ENCODE measurements around the gene GADD45B. TPM values are rescaled to one million over a fixed set of nuclear protein-coding genes. Genes with fewer than 3 reads are reported as not detected.
A peak's percentile ranks its signal among the peaks of the same experiment; 100 is the strongest.
"Not testable (repeated sequence)": the region's sequence is repeated elsewhere in the genome, so short reads cannot be mapped to it uniquely, and the experiment has no call there.

Gene GADD45B
- total RNA-seq, 1 donor from 2014 or later = 31.1 TPM

DNA sequence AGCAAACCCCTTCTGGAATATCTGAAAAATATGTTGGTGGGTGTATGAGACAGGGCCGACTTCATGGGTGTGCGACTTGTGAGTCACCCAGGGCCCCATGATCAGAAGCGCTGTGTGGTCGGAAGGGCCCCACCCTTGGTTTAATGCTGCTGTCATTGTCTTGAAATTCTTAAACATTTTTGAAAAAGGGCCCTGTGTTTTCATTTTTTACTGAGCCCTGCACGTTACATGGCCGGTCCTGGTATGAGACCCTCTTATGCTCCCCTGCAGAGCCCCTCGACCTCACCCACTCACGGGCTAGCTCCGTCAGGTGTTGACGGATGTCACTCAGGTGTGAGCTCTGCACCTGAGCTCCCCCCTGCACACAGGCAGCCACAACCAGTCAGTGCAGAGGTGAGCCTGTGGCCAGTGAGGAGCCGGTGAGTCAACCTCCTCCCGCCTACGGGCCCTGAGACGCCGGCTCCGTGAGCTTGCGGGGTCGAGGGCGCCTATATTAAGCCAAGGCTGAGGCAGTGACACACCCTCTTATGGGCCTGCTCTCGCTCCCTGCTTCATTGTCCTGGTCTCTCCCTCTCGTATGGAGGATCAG, 27.7 kb downstream of the GADD45B start:
- DNase-seq (ENCODE audit: extremely low spot score, unreplicated experiment) = no peak
- TF ChIP-seq, protein P1, sequence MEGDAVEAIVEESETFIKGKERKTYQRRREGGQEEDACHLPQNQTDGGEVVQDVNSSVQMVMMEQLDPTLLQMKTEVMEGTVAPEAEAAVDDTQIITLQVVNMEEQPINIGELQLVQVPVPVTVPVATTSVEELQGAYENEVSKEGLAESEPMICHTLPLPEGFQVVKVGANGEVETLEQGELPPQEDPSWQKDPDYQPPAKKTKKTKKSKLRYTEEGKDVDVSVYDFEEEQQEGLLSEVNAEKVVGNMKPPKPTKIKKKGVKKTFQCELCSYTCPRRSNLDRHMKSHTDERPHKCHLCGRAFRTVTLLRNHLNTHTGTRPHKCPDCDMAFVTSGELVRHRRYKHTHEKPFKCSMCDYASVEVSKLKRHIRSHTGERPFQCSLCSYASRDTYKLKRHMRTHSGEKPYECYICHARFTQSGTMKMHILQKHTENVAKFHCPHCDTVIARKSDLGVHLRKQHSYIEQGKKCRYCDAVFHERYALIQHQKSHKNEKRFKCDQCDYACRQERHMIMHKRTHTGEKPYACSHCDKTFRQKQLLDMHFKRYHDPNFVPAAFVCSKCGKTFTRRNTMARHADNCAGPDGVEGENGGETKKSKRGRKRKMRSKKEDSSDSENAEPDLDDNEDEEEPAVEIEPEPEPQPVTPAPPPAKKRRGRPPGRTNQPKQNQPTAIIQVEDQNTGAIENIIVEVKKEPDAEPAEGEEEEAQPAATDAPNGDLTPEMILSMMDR (conservative IDR thresholded peaks at IDR 0.05) = no peak
- no peaks in the 10 kb centered on the region for H3K36me3 Mint-ChIP-seq
- H3K4me3 Mint-ChIP-seq = peak overlapping the region; percentile 52
- peak overlapping the region; percentile 94 for H3K27ac Mint-ChIP-seq
- no peaks in the 10 kb centered on the region for H3K27me3 Mint-ChIP-seq
- no peaks in the 10 kb centered on the region for H3K9me3 Mint-ChIP-seq
- H3K4me1 Mint-ChIP-seq (ENCODE audit: unreplicated experiment) = peaks cover 21% of the 10 kb centered on the region

DNA sequence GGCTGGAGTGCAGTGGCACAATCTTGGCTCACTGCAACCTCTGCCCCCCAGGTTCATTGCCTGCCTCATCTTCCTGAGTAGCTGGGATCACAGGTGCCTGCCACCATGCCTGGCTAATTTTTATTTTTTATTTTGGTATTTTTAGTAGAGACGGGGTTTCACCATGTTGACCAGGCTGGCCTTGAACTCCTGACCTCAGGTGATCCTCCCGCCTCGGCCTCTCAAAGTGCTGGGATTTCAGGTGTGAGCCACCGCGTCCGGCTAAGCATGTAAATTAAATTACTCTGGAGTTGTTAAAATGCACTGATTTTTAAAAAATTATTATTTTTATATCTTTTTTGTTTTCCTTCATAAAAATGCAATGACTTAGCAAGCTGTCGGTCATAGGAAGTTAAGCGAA, 30.7 kb downstream of the GADD45B start:
- peaks cover 20% of the 10 kb centered on the region for H3K4me1 Mint-ChIP-seq (ENCODE audit: unreplicated experiment)

DNA sequence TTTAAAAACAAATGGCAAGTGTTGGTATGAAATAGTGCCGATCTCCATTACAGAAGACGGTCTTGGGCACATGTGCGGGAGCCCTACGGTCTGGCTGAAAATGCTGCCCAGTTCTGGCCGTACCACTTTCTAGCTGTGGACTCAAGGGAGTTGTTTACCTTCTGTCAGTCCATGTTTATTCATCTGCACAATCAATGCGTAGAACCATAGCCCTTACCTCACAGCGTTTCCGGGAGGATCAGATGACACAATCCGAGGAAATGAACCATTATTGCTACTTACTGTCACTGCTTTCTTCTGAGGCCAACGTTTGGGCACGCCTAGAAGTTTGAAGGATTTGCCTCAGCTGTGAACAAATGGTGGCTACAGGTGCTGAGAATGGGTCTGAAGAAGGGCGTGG, 31.2 kb downstream of the GADD45B start:
- H3K4me3 Mint-ChIP-seq = peak overlapping the region; percentile 69

More for the DNA sequence above, 30.7 kb downstream of the GADD45B start:
- not testable (repeated sequence) for H3K9me3 Mint-ChIP-seq; H3K4me3 Mint-ChIP-seq; H3K27me3 Mint-ChIP-seq; H3K36me3 Mint-ChIP-seq; DNase-seq (ENCODE audit: extremely low spot score, unreplicated experiment)
- H3K27ac Mint-ChIP-seq = peak overlapping the region; percentile 90

DNA sequence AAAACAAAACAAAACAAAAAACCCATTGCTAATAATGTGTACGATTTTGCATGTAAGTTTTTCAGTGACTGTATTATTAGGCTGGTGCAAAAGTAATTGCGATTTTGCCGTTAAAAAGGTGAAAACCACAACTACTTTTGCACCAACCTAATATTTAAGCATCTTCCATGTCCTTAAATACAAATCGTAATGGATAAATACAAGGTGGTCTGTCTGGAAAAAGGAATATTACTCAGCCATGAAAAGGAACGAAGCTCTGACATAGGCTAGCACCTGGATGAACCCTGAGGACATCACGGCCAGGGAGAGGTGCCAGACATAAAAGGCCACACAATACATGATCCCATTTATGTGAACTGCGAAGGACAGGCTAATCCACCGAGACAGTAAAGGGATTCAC, 33.2 kb downstream of the GADD45B start:
- no peak overlapping the region for H3K4me3 Mint-ChIP-seq
- H3K27me3 Mint-ChIP-seq = no peaks in the 10 kb centered on the region
- TF ChIP-seq, protein P1 (conservative IDR thresholded peaks at IDR 0.05) = no peak
- peaks cover 10% of the 10 kb centered on the region for H3K4me1 Mint-ChIP-seq (ENCODE audit: unreplicated experiment)
- peak overlapping the region; percentile 48 for H3K27ac Mint-ChIP-seq
- no peak for DNase-seq (ENCODE audit: extremely low spot score, unreplicated experiment)
- H3K9me3 Mint-ChIP-seq = no peaks in the 10 kb centered on the region
- no peaks in the 10 kb centered on the region for H3K36me3 Mint-ChIP-seq

More for the DNA sequence above, 31.2 kb downstream of the GADD45B start:
- no peaks in the 10 kb centered on the region for H3K36me3 Mint-ChIP-seq
- no peaks in the 10 kb centered on the region for H3K27me3 Mint-ChIP-seq
- DNase-seq (ENCODE audit: extremely low spot score, unreplicated experiment) = no peak
- no peaks in the 10 kb centered on the region for H3K9me3 Mint-ChIP-seq
- TF ChIP-seq, protein P1 (conservative IDR thresholded peaks at IDR 0.05) = no peak
- peak overlapping the region; percentile 90 for H3K27ac Mint-ChIP-seq
- peaks cover 20% of the 10 kb centered on the region for H3K4me1 Mint-ChIP-seq (ENCODE audit: unreplicated experiment)

GRCh38 chr19:2511570-2511969, 35.6 kb downstream of the GADD45B start:
- H3K4me3 Mint-ChIP-seq = no peak overlapping the region
- no peaks in the 10 kb centered on the region for H3K27me3 Mint-ChIP-seq
- DNase-seq (ENCODE audit: extremely low spot score, unreplicated experiment) = no peak
- H3K4me1 Mint-ChIP-seq (ENCODE audit: unreplicated experiment) = peaks cover 9% of the 10 kb centered on the region
- H3K36me3 Mint-ChIP-seq = peaks cover 4% of the 10 kb centered on the region
- H3K27ac Mint-ChIP-seq = no peak overlapping the region
- no peaks in the 10 kb centered on the region for H3K9me3 Mint-ChIP-seq
- TF ChIP-seq, protein P1 (conservative IDR thresholded peaks at IDR 0.05) = no peak

- no peak overlapping the region for H3K4me3 Mint-ChIP-seq
- peaks cover 4% of the 10 kb centered on the region for H3K36me3 Mint-ChIP-seq
- no peak overlapping the region for H3K27ac Mint-ChIP-seq
- no peaks in the 10 kb centered on the region for H3K9me3 Mint-ChIP-seq
- peaks cover 8% of the 10 kb centered on the region for H3K4me1 Mint-ChIP-seq (ENCODE audit: unreplicated experiment)
- TF ChIP-seq, protein P1 (conservative IDR thresholded peaks at IDR 0.05) = no peak
- H3K27me3 Mint-ChIP-seq = no peaks in the 10 kb centered on the region
- no peak for DNase-seq (ENCODE audit: extremely low spot score, unreplicated experiment)
These were observed 36.1 kb downstream of the GADD45B start for GRCh38 chr19:2511991-2512390.
